Measurements from ENCODE around the gene GNG2.

GRCh38 chr14:51817326-51817725 lies 43.1 kb upstream of the GNG2 start:
- TF ChIP-seq, protein P1, sequence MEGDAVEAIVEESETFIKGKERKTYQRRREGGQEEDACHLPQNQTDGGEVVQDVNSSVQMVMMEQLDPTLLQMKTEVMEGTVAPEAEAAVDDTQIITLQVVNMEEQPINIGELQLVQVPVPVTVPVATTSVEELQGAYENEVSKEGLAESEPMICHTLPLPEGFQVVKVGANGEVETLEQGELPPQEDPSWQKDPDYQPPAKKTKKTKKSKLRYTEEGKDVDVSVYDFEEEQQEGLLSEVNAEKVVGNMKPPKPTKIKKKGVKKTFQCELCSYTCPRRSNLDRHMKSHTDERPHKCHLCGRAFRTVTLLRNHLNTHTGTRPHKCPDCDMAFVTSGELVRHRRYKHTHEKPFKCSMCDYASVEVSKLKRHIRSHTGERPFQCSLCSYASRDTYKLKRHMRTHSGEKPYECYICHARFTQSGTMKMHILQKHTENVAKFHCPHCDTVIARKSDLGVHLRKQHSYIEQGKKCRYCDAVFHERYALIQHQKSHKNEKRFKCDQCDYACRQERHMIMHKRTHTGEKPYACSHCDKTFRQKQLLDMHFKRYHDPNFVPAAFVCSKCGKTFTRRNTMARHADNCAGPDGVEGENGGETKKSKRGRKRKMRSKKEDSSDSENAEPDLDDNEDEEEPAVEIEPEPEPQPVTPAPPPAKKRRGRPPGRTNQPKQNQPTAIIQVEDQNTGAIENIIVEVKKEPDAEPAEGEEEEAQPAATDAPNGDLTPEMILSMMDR (IDR thresholded peaks at IDR 0.05; ENCODE audit: borderline replicate concordance, extremely low read depth, low read length, poor library complexity, severe bottlenecking): no peak
- no peak for TF ChIP-seq EZH2 (IDR thresholded peaks at IDR 0.05; ENCODE audit: borderline replicate concordance, low read depth, low read length, severe bottlenecking)
